Measurements from ENCODE around the gene BOK. TPM values are rescaled to one million over a fixed set of nuclear protein-coding genes. Genes with fewer than 3 reads are reported as not detected.

Gene BOK
- total and polyA plus RNA-seq, 9 of the 15 experiments (the other 6 are each of a cell fraction or from before 2014, with no cell fraction given): 0.03 to 3.3 (median 2.0) TPM; not detected in 1

- TF ChIP-seq ZBTB26 (CRISPR knock-in tag; IDR thresholded peaks at IDR 0.05) (no peak), ZNF280B (CRISPR knock-in tag; IDR thresholded peaks at IDR 0.05) (no peak), TGIF2 (CRISPR knock-in tag; IDR thresholded peaks at IDR 0.05) (no peak), L3MBTL2 (IDR thresholded peaks at IDR 0.05) (peak; percentile 19; the same call in 1 of the 2 replicates), MTA3 (IDR thresholded peaks at IDR 0.05; ENCODE audit: borderline replicate concordance) (peak; percentile 66; the same call in 1 of the 2 replicates), TEAD2 (tag; IDR thresholded peaks at IDR 0.05) (no peak), ZNF57 (CRISPR knock-in tag; IDR thresholded peaks at IDR 0.05) (no peak), NRF1 (conservative IDR thresholded peaks at IDR 0.05 in 1 of 2, IDR thresholded peaks at IDR 0.05 in 1 of 2) (peak; percentile 85 to 87), ATF7 (IDR thresholded peaks at IDR 0.05) (peak; percentile 43; the same call in 1 of the 2 replicates), HMG20A (CRISPR knock-in tag; conservative IDR thresholded peaks at IDR 0.05) (no peak), ZNF766 (CRISPR knock-in tag; conservative IDR thresholded peaks at IDR 0.05) (no peak), MCM3 (IDR thresholded peaks at IDR 0.05) (no peak), ID3 (CRISPR knock-in tag; IDR thresholded peaks at IDR 0.05) (no peak), ID3 (tag; IDR thresholded peaks at IDR 0.05) (no peak), U2AF1 (optimal IDR thresholded peaks at IDR 0.05; ENCODE audit: low read depth, low read length) (peak; percentile 38), ZBTB5 (IDR thresholded peaks at IDR 0.05) (no peak), PML (IDR thresholded peaks at IDR 0.05; ENCODE audit: low read length) (no peak), MCM2 (IDR thresholded peaks at IDR 0.05; ENCODE audit: low read depth) (no peak), MEIS2 (IDR thresholded peaks at IDR 0.05; ENCODE audit: partially characterized antibody) (peak; percentile 28), ZNF75A (CRISPR knock-in tag; IDR thresholded peaks at IDR 0.05) (no peak), NR2C2 (CRISPR knock-in tag; IDR thresholded peaks at IDR 0.05) (no peak), NR2C2 (tag; IDR thresholded peaks at IDR 0.05) (no peak), OTX1 (CRISPR knock-in tag; IDR thresholded peaks at IDR 0.05) (no peak), ARID1B (IDR thresholded peaks at IDR 0.05) (no peak), POLR2G (IDR thresholded peaks at IDR 0.05; ENCODE audit: low read depth, low read length) (peak; percentile 58)
Observed at GRCh38 chr2:241609859-241610793, 51.6 kb downstream of the BOK start (continued).

Data from K562 (cell line).